GM18519 (cell line): ENCODE results near the gene UBL4B.

ENCODE experiments used
- ATAC-seq: cut with Tn5 transposase; IDR thresholded peaks from one replicate; pipeline ENCODE4 v1.9.1; 2021; ENCODE audit warnings: mild to moderate bottlenecking, moderate library complexity; ENCODE audit not compliant: unreplicated experiment, low FRiP score

UBL4B gene

DNA sequence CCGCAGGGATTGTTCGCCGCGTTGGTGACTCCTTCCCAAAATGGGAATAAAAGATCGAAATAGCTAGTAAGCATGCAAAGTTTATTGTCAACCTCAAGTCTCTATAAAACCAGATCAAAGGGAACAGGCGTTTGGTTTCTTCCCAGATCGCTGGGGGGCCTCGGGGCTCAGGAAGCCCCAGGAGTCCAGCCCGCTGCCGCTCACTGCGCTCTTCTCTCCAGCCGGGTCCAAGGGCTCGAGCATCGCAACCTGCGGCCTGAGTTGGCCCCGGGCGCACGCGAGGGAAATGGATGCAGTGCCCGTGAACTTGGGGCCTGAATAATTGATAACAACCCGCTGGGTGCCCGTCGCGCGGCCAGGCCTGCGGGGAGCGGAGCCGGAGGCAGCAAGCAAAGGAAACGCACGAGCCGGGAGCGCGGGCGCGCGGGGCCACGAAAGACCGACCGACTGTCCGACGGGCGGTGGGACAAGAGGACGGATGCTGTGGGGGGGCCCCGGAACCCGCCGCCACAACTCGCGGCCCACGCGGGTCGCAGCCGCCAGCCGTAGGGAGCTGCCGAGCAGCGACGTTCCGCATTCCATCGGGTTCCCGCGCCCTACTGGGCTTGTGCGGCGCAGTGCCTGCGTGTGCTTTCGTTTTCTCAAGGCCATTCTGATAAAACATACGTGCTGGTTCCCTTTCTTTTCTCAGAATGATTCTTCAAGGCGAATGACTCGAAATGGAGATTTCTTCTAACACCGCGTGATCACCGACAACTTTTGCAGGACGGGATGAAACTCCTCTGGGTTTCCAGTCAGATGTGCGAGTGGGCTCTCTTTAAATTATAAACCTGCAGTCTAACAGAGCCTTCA lies 27.8 kb upstream of the UBL4B start:
- no peak for ATAC-seq

DNA sequence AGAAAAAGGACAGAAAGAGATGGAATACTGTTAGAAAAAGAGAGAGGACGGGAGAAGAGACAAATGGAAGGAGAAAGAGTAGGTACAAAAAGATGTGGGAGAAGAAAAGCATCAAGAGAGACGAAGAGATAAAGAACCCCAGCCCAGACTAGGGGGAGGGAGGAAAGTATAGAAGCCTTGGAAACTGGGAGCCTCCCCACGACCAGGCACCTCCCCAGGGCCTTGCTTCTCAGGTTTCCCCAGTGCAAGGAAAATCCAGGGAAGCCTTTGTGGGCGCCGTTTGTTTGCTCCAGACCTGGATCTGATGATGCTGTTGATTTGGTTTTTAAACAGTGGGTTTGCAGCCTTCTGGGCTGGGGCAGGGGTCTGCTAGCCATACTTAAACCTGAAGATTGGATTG lies 26.6 kb upstream of the UBL4B start:
- no peak for ATAC-seq

- no peak for ATAC-seq
These were observed 25.3 kb upstream of the UBL4B start for GRCh38 chr1:110086961-110087360.

DNA sequence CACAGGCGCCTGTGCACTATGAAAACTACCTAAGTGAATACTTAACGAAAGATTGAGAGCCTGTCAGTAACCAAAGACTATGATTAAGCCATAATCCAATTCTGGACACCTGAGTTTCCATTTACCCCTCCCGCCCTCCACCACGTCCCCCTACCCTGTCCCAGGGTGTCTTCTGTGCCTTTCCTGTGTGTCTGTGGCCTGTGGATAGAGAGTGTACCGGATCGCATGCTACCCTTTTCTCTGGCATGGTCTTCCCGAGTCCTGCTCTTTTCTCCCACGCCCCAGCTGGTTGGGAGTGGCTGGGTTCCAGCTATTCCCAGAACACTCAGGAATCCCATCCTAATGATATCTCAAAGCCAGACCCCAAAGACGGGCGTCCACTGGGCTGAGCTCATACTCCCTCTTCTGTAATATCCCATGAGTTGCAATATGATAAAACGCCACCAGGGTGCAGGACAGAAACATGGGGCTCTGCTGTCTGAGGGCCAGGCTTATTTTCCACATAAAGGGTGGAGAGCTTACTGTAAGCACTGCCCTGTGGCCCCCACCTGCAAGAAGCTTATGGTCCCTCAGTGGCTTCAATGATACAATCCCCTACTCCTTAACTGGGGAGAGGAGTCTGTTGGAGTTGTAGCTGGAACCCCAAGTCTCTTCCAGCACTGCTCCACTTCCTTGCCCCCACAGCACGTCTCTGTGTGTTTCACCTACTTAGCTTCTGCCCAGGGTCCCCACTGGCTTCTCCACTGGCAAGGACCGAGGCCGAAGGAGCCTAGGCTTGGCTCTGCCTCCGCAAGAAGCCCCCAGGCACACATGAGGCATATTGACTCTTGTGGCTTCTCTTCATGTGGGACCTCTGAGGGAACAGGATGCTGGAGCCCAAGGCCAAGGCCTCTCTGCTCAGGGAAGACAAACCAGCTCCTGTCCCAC lies 24.2 kb upstream of the UBL4B start:
- ATAC-seq, result no peak

GRCh38 chr1:110088739-110089316 lies 23.4 kb upstream of the UBL4B start:
- ATAC-seq, result no peak

DNA sequence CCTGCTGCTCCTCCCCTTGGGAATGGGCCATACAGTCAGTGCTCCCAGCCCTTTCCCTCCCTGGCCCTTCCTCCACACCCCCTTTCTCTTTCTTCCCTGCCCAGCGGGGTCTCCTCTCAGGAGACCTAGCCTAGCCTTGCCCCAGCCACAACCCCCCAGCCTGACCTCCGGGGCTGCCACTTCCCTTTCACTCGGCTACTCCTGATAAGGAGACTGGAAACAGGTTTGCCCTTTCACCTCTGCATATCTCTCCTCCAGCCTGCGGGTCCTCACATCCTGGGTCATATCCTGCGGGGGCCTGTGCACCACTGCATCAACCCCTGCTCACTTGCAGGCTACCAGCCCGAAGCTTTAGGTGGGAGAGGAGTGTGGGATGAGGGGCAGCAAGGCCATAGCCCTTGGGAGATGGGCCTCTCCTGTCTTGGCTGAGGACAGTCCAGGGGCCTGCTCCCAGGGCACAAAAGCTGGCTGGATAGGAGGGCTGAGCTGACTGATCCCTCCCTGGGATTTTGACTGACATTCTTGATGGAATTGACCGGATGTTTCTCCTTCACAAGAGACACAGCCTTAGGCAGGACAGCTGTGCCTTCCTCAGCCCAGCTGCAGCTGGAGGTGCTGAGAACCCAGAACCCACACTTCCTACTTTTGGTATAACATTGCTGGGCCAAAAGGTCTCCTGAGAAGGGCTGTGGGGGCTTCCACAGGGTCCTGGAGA lies 22.5 kb upstream of the UBL4B start:
- no peak for ATAC-seq

- ATAC-seq, result no peak
These were observed 20.9 kb upstream of the UBL4B start for GRCh38 chr1:110091381-110091780.

DNA sequence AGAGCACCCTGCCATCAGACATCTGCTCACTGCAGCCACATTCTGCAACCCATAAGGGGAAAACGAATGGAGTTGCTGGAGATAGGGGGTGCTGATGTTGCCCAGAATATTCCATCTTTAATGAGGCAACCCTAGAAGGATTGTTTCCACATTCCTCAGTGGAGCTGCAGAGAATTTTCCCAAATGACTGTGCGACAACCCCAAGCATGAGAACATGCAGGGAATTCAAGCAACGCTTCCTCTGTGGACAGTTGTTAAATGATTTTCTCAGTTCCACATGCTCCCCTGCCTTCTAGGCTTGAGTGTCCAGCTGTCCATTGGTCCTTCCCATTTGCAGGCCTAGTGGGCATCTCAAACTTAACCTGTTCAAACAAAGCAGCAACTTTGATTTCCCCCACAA lies 20.5 kb upstream of the UBL4B start:
- ATAC-seq, result no peak

- ATAC-seq, result no peak
These were observed 19.3 kb upstream of the UBL4B start for GRCh38 chr1:110092991-110093390.

DNA sequence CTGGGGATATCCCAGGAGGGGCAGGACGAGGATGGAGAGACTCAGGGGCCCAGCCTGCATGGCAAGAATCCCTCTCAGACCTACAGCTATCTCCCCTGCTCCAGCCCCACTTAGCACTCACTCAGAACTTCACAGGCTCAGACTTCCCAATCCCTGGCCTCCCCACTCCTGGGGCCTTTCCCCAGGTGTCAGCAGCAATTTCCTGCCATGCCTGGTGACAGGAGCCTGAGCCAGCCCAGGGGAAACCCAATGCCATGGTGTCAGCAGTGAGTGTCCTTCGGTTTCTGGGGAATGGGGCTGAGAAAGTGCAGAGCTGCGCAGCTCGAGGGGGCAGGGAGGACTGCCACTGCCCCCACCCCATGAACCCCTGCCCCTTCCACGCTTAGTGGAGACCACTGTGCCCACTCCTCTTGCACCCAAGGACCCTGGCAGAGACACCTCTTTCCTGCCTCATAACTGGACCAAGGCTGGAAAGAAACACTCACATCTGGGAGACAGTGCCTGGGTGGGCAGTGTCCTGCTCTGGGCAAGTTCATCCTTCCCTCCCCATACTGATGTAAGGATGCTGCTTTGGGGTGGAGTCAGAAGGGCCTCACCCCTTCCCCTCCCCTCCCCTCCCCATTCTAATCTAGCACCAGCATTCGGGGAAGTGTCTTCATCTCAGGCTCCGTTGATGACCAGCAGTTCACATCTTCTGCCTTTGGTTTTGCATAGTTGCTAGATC lies 17.1 kb upstream of the UBL4B start:
- ATAC-seq, result no peak

DNA sequence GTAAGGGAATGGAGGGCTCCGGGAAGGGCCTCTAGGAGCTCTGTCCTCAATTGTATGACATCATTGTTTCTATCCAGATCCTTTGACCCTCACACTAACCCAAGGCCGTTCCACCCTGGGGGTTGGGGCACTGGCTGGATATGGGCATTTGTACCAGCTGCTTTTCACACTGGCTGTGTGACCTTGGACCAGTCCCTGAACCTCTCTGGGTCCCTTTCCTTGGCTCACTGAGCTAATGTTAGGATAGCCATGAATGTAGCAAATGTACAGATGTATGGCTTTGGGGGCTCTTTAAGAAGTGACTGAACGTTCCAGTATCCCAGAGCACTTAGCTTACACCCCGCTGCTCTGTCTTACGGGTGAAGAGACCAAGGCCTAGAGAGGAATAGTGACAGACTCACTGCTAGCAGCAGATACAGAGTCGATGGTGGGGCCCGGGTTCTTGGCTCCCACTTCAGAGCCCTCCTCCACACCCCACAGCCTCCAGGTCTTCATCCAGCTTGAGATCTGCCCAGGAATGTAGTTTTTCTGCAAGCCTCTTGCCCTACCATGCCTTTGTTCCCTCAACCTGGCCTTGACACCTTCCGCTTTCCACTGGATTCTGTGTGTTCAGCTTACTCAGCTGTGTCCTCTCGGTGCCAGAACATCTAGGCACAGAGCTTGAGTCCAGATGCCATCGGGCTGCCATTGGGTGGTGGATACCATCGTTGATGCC lies 14.6 kb upstream of the UBL4B start:
- no peak for ATAC-seq

- ATAC-seq, result no peak
These were observed 13.8 kb upstream of the UBL4B start for GRCh38 chr1:110098222-110099026.

DNA sequence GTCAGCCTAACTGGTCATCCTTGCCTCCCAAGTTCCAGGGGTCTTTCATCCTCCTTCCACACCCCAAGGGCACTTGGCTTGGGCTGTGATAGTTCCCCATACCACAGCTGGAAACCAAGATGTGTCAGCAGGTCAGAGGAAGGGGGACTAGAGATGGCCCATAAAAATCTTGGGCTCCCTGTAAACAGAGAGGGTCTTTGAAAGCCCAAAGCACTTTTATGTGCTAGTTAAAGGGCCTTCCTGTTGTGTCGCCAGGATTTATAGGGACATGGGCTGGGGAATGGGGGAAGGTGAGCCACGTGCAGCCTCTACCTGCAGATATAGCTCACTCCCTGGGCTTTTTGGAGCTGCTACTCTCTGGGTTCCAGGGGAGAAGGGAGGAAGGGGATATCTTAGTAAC lies 11.9 kb upstream of the UBL4B start:
- ATAC-seq, result no peak

GRCh38 chr1:110102081-110102480 lies 10.2 kb upstream of the UBL4B start:
- no peak for ATAC-seq

- ATAC-seq, result no peak
These were observed 6.0 kb upstream of the UBL4B start for GRCh38 chr1:110106013-110106941.

DNA sequence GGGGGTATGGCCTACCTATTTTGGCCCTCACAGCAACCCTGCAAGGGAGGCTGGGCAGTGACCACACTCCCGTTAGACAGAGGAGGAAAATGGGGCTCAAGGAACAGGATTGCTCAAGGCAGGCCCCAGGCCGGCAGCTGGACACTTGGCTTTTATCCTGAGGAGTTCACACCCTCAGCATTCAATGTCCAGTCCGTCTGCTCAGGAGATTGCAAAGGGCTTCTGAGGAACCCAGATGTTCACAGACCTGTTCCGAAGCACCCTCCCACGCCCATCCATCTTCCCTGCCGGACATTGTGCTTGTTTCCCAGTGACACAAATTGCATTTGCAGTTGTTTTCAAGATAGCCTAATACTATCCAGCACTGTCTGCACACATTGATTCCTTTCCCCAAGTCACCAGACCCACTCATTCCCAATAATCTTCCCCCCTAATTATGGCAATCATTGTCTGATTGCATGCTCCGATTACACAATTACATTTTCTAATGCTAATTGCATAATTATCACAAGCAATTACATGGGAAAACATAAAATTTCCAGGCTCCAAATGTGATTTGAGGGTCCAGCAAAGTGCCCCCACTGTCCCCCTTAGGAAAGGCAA lies 4.3 kb upstream of the UBL4B start:
- no peak for ATAC-seq

- no peak for ATAC-seq
These were observed 1.2 kb upstream of the UBL4B start for GRCh38 chr1:110111081-110111480.
